ENCODE measurements around the gene UROS.

- no peak for TF ChIP-seq FOXK2 (IDR thresholded peaks at IDR 0.05)
- no peak for TF ChIP-seq NFRKB (IDR thresholded peaks at IDR 0.05)
- TF ChIP-seq ELF4 (IDR thresholded peaks at IDR 0.05): no peak
- no peak for TF ChIP-seq SP1 (IDR thresholded peaks at IDR 0.05)
- TF ChIP-seq L3MBTL2 (conservative IDR thresholded peaks at IDR 0.05): no peak
- no peak for TF ChIP-seq PKNOX1 (IDR thresholded peaks at IDR 0.05)
- no peak for TF ChIP-seq FOXM1 (IDR thresholded peaks at IDR 0.05; ENCODE audit: borderline replicate concordance)
- no peak for TF ChIP-seq CTBP1 (IDR thresholded peaks at IDR 0.05; ENCODE audit: borderline replicate concordance)
- TF ChIP-seq SUZ12 (IDR thresholded peaks at IDR 0.05): no peak
- no peak for TF ChIP-seq FOXA1 (IDR thresholded peaks at IDR 0.05)
- TF ChIP-seq BHLHE40 (IDR thresholded peaks at IDR 0.05; ENCODE audit: borderline replicate concordance): no peak
- no peak for TF ChIP-seq TARDBP (IDR thresholded peaks at IDR 0.05)
These were observed 61.1 kb downstream of the UROS start for GRCh38 chr10:125761961-125762360.
